ENCODE data around the gene HTR1E.
"Not testable (repeated sequence)": the region's sequence is repeated elsewhere in the genome, so short reads cannot be mapped to it uniquely, and the experiment has no call there.

The HTR1E gene

GRCh38 chr6:86973088-86973487 lies 35.8 kb downstream of the HTR1E start:
- no peak for DNase-seq (ENCODE audit: low read depth)

GRCh38 chr6:86978251-86978650 lies 40.9 kb downstream of the HTR1E start:
- no peak for DNase-seq (ENCODE audit: low read depth)

GRCh38 chr6:87001494-87001893 lies 64.2 kb downstream of the HTR1E start:
- DNase-seq (ENCODE audit: low read depth): no peak

DNA sequence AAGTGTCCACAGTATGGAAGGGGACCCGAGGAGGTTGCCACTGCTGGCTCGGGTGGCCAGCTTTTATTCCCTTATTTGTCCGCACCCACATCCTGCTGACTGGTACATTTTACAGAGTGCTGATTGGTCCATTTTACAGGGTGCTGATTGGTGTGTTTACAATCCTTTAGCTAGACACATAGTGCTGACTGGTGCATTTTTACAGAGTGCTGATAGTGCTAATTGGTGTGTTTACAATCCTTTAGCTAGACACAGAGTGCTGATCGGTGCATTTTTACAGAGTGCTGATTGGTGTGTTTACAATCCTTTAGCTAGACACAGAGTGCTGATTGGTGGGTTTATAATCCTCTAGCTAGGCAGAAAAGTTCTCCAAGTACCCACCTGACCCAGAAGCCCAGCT lies 65.1 kb downstream of the HTR1E start:
- not testable (repeated sequence) for DNase-seq (ENCODE audit: low read depth)

DNA sequence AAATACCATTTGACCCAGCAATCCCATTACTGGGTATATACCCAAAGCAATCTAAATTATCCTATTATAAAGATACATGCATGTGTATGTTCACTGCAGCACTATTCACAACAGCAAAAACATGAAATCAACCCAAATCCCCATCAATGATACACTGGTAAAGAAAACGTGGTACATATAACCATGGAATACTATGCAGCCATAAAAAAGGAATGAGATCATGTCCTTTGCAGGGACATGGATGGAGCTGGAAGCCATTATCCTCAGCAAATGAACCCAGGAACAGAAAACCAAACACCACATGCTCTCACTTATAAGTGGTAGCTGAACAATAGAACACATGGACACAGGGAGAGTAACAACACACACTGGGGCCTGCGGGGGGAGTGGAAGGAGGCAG lies 69.2 kb downstream of the HTR1E start:
- not testable (repeated sequence) for DNase-seq (ENCODE audit: low read depth)

GRCh38 chr6:87009581-87009980 lies 72.3 kb downstream of the HTR1E start:
- not testable (repeated sequence) for DNase-seq (ENCODE audit: low read depth)

DNA sequence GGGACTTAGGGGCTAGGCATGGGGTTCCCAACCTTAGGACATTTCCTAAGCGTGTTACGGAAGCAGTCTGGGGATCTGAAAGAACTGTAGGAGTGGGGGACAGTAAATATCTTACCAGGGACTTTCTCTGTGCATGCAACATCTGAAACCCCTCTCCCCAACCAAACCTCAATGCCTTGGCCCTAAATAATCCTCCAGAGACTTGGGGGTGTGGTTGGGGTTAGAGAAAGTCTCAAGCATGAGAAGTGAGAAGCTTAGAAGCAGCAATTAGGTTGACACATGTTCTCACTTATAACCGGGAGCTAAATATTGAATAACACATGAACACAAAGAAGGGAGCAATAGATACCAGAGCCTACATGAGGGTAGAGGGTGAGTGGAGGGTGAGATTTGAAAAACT lies 74.7 kb downstream of the HTR1E start:
- no peak for DNase-seq (ENCODE audit: low read depth)

DNA sequence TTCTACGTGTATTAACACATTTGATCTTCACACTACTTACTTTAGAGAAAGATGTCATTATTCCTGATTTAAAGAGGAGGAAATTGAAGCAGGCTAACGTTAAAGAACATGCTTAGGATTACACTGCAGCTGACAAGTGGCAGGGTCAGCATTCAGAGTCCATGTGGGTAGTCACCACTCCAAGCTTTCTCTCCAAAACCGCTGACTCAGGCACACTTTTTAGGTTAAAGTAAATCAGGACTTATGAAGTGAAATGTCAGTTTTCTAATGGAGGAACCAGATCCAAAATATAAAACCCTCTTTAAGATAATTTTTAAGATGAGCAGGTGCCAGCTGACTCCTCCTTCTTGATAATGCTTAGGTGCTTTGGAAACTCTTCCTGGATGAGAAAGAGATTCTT lies 75.4 kb downstream of the HTR1E start:
- DNase-seq (ENCODE audit: low read depth): no peak

- DNase-seq (ENCODE audit: low read depth): no peak
These were observed 79.4 kb downstream of the HTR1E start for GRCh38 chr6:87016772-87017171.

DNA sequence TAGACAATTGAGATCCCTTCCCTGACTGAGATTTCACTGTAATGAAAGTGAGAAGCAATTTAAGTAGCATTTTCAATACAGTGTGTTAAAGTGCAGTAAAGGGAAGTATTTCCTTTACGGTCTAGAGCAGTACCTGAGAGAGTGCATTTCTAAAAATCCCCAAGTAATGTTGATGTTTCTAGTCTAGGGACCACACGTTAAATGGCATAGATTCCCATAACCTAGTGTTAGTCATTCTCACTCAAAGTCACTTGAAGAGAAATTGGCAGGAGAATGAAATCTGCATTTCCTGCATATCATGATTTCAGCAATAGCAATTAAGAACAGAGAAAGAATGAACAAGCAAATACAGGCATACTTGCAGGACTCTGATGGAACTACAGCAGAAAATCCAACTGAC lies 89.7 kb downstream of the HTR1E start:
- no peak for DNase-seq (ENCODE audit: low read depth)

GRCh38 chr6:87029711-87030314 lies 92.5 kb downstream of the HTR1E start:
- DNase-seq (ENCODE audit: low read depth): no peak

GRCh38 chr6:87040729-87041128 lies 103.4 kb downstream of the HTR1E start:
- DNase-seq (ENCODE audit: low read depth): no peak

DNA sequence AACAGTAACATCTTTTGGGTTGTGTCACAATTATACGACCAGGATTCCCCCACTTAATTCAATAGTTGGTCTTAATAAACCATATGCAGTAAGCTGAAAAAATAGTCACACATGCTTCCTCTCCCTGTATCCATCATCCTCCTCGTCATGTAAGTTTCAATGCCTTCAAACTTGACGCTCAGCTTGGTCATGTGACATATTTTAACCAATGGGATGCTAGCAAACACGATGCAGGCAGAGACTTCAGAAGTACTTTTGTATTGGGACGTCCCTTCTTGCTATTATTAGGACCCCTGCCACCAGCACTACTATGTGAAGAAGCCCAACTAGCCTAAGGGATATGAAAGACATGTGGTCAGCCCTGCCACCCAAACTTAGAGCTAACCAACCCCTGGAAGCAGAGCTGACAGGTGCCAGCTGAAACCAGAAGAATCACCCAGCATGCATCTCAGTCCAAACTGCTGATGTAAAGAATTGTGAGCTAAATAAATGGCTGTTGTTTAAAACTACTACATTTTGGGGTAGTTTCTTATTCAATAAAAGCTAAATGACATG lies 108.3 kb downstream of the HTR1E start:
- no peak for DNase-seq (ENCODE audit: low read depth)

GRCh38 chr6:87049779-87050178 lies 112.5 kb downstream of the HTR1E start:
- DNase-seq (ENCODE audit: low read depth): no peak

GRCh38 chr6:87053312-87053711 lies 116.0 kb downstream of the HTR1E start:
- DNase-seq (ENCODE audit: low read depth): no peak

DNA sequence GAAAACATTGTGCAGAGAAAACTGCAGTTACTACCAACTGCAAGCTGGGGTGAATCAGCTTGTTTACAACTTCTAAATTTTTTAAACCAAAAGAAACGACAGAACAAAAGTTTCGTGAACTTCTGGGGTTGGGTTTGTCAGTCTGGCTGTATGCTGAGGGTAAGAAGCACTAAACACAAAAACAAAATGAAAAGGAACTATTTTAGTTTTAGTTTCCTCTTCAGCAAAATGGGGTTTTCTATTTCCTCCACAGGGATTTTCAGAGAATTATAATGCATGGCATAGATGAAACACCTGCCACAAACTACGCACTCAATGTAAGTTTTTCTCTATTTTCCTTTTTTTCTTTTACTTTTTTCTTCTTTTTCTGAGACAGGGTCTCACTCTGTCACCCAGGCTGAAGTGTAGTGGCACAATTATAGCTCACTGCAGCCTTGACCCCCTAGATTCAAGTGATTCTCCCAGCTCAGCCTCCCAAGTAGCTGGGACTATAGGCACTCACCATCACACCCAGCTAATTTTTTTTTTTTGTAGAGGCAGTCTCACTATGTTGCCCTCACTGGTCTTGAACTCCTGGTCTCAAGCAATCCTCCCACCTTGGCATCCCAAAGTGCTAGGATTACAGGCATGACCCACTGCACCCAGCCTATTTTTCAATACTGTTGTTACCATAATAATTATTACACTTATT lies 117.0 kb downstream of the HTR1E start:
- no peak for DNase-seq (ENCODE audit: low read depth)

- DNase-seq (ENCODE audit: low read depth): no peak
These were observed 122.6 kb downstream of the HTR1E start for GRCh38 chr6:87059943-87060342.

- no peak for DNase-seq (ENCODE audit: low read depth)
These were observed 127.8 kb downstream of the HTR1E start for GRCh38 chr6:87065117-87065516.
